Right lobe of liver (tissue), 6 donors: Measurements from ENCODE around the gene WDR47. TPM values are rescaled to one million over a fixed set of nuclear protein-coding genes. Genes with fewer than 3 reads are reported as not detected.

ENCODE experiments used
- ATAC-seq, 4 donors: fragments of 200-7000 bp; cut with Tn5 transposase; one replicate each; pipeline ENCODE4 v1.9.1; 2020; ENCODE audit warnings: mild to moderate bottlenecking in 4 of 4, moderate library complexity in 4 of 4
- DNase-seq, 3 donors: peaks; one replicate each; pipeline ENCODE4 v3.0.0-alpha.2; 2020
- H3K27ac ChIP-seq, 3 donors: fragments of 200-600 bp; one replicate each; pipeline ENCODE4 v1.8.0; 2022
- H3K27me3 ChIP-seq, 2 donors: fragments of 200-600 bp; one replicate each; pipeline ENCODE4 v1.8.0; 2022
- H3K36me3 ChIP-seq, 4 donors: fragments of 200-600 bp; sonication (generic) in 1 of 4; one replicate each; pipeline versions ENCODE4 v1.5.1 to v1.8.0; 2017 to 2022; ENCODE audit warnings: control low read depth in 1 of 4
- H3K4me1 ChIP-seq, 4 donors: fragments of 200-600 bp; sonication (generic) in 1 of 4; one replicate each; pipeline versions ENCODE4 v1.5.1 to v1.8.0; 2017 to 2022; ENCODE audit warnings: control low read depth in 1 of 4
- H3K4me3 ChIP-seq, 3 donors: fragments of 200-600 bp; one replicate each; pipeline ENCODE4 v1.8.0; 2022
- H3K9me3 ChIP-seq, 4 donors: fragments of 200-600 bp; sonication (generic) in 1 of 4; one replicate each; pipeline versions ENCODE4 v1.5.1 to v1.8.0; 2017 to 2022; ENCODE audit warnings: control low read depth in 1 of 4
- POLR2A ChIP-seq: fragments of 450-650 bp; IDR thresholded peaks from one replicate; pipeline ENCODE4 v1.6.1; 2017; ENCODE audit warnings: antibody characterized with exemption, mild to moderate bottlenecking
- WGBS: methylation state at CpG from one replicate; pipeline ENCODE4 v1.1.6; 2018; ENCODE audit warnings: low coverage, low lambda C conversion rate; ENCODE audit not compliant: insufficient coverage; ENCODE audit errors: missing lambda C conversion rate; 5-methylcytosine and 5-hydroxymethylcytosine counted together
- intact Hi-C, 2 donors: fragments of 100-400 bp; cut with DNase I; formaldehyde crosslinking; loops; one replicate each; pipeline versions ENCODE4 v1.11.2 to v1.14.1; 2022
- total RNA-seq, 6 experiments: library from RNA; depleted of rRNA in 2 of 6; stranded (reverse); fragments of >200 nt in 2 of 6; fragmentation: NEBNext Ultra II Directional in 3 of 6; extraction: Animal tissue kit (Norgen Biotek cat#: 25700) in 3 of 6; gene quantifications; one replicate each; pipeline versions ENCODE4 v1.1.0 to v1.2.4, GENCODE V29; 2016 to 2023
- TF ChIP-seq, protein P1 (sequence below), 4 donors: fragments of 200-600 bp in 3 of 4; fragments of 450-650 bp in 1 of 4; IDR thresholded peaks; one replicate each; pipeline versions ENCODE4 v1.5.1 to v1.8.0; 2016 to 2022; ENCODE audit warnings: antibody characterized with exemption in 4 of 4, mild to moderate bottlenecking in 2 of 4
- donor health status: DM: no; HTN: yes; CAD: no.
- donor health status: DM: no; HTN: no; CAD: no.
- donor health status: DM: no; HTN: no; CAD: no.
- donor health status: DM: no; HTN: yes; CAD: no.
- donor health status: DM: no; HTN: yes; CAD: no.

WDR47 gene
- total RNA-seq, 6 experiments from 2014 or later, result 2.4 to 4.2 (median 2.6) TPM

DNA sequence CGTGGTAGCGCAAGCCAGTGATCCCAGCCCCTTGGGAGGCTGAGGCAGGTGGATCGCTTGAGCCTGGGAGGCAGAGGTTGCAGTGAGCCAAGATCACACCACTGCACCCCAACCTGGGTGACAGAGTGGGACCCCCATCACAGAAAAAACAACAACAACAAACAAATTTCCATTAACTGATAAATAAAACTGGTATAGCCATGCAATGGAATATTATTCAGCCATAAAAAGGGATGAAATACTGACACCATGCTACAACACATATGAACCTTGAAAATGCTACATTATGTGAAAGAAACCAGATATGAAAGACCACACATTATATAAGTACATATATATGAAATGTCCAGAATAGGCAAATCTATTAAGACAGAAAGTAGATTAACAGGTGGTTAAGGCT, 90.7 kb downstream of the WDR47 start:
- Histone ChIP-seq H3K4me3 (no peak overlapping the region), H3K4me1 (no peaks in the 10 kb centered on the region), H3K27me3 (no peaks in the 10 kb centered on the region), H3K9me3 (no peaks in the 10 kb centered on the region), H3K27ac (no peak overlapping the region), H3K36me3 (peaks cover 0 to 12% (median 0%) of the 10 kb centered on the region in 4 donors)
- no peak for TF ChIP-seq POLR2A
- TF ChIP-seq, protein P1, sequence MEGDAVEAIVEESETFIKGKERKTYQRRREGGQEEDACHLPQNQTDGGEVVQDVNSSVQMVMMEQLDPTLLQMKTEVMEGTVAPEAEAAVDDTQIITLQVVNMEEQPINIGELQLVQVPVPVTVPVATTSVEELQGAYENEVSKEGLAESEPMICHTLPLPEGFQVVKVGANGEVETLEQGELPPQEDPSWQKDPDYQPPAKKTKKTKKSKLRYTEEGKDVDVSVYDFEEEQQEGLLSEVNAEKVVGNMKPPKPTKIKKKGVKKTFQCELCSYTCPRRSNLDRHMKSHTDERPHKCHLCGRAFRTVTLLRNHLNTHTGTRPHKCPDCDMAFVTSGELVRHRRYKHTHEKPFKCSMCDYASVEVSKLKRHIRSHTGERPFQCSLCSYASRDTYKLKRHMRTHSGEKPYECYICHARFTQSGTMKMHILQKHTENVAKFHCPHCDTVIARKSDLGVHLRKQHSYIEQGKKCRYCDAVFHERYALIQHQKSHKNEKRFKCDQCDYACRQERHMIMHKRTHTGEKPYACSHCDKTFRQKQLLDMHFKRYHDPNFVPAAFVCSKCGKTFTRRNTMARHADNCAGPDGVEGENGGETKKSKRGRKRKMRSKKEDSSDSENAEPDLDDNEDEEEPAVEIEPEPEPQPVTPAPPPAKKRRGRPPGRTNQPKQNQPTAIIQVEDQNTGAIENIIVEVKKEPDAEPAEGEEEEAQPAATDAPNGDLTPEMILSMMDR (IDR thresholded peaks at IDR 0.05), result no peak
- ATAC-seq, result no peak
- WGBS, result 100% methylated on average over 3 of the region's 3 CpGs
- intact Hi-C loops, result no loop called here
- DNase-seq, result no peak

DNA sequence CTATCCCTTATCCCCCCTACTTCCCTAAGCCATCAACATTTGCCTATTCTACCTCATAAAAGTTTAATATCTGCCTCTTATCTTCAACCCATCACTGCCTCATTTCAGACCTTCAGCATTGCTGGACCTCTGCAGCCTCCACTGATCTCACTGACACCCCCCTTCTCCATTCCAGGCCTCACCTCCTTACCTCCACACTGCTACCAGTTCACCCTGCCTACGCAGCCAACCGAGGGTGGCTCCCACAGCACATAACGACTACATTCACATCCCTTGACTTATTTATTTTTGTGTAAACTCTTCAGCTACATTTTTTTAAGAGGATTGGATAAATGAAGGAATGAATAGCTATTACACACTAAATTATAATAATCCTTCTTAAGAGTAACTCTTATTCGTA, 92.9 kb downstream of the WDR47 start:
- no peak for ATAC-seq
- no peak for DNase-seq
- no peak overlapping the region for H3K27ac ChIP-seq
- TF ChIP-seq POLR2A, result no peak
- TF ChIP-seq, protein P1 (IDR thresholded peaks at IDR 0.05), result no peak
- no peaks in the 10 kb centered on the region for H3K27me3 ChIP-seq
- intact Hi-C loops, result no loop called here
- H3K4me3 ChIP-seq, result no peak overlapping the region
- 91% methylated on average over 4 of the region's 4 CpGs for WGBS
- no peaks in the 10 kb centered on the region for H3K9me3 ChIP-seq
- no peaks in the 10 kb centered on the region for H3K4me1 ChIP-seq
- peaks cover 0 to 21% (median 0%) of the 10 kb centered on the region in 4 donors for H3K36me3 ChIP-seq

DNA sequence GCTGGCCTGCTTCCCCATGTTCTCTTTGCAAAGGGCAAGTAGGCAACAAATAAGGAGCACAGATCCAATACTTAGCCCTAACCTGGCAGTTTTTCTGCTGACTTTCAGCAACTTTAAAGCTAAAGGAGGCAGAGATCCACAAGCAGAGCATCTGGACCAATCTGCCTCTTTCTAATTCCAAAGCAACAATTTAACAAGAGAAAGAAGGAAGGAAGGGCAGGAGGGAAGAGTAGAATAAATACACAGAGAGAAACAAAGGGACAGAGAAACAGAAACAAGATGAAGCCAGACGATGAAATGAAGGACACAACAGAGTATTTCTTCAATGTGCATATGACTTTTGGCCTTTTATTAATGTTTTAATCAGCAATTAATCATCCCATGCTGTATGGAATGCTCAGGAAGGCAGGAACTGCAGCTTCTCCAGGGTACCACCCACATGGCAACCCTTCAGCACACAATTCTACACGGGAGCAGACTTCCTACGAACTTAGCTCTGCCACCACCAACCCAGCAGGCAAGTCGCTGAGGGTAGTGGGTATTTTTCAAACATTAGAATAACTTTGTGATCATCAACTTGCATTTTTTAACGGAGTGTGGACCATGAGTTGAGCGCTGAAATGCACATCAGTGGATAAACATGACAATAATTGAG, 93.9 kb downstream of the WDR47 start:
- intact Hi-C loops, result no loop called here
- Histone ChIP-seq H3K9me3 (no peaks in the 10 kb centered on the region), H3K4me3 (no peak overlapping the region), H3K27me3 (no peaks in the 10 kb centered on the region), H3K4me1 (no peaks in the 10 kb centered on the region), H3K36me3 (peaks cover 0 to 30% (median 0%) of the 10 kb centered on the region in 4 donors), H3K27ac (no peak overlapping the region)
- TF ChIP-seq, protein P1 (IDR thresholded peaks at IDR 0.05), result no peak
- TF ChIP-seq POLR2A, result no peak
- 40% methylated on average over 6 of the region's 6 CpGs for WGBS
- ATAC-seq (no peak), DNase-seq (no peak)

DNA sequence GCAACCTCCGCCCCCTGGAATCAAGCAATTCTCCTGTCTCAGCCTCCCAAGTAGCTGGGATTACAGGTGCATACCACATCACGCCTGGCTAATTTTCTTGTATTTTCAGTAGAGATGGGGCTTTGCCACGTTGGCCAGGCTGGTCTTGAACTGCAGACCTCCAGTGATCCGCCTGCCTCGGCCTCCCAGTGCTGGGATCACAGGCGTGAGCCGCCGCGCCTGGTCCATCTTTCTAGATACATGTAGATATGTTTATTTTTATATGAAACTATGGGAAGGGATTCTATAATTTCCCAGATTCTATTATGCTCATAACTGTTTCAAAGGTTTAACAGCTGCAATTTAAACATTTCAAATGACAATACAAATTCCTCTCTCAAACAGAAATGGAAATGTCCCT, 105.7 kb downstream of the WDR47 start:
- no peak for ATAC-seq
- H3K4me3 ChIP-seq, result no peak overlapping the region
- peaks cover 0 to 84% (median 43%) of the 10 kb centered on the region in 4 donors for H3K36me3 ChIP-seq
- no peak for TF ChIP-seq POLR2A
- TF ChIP-seq, protein P1 (IDR thresholded peaks at IDR 0.05), result no peak
- H3K27me3 ChIP-seq, result no peaks in the 10 kb centered on the region
- H3K4me1 ChIP-seq, result no peaks in the 10 kb centered on the region
- DNase-seq, result no peak
- H3K27ac ChIP-seq, result no peak overlapping the region
- WGBS, result 92% methylated on average over 2 of the region's 9 CpGs
- intact Hi-C loops, result no loop called here
- H3K9me3 ChIP-seq, result no peaks in the 10 kb centered on the region
